B cell (primary cell): ENCODE measurements around the gene C12orf57. TPM values are rescaled to one million over a fixed set of nuclear protein-coding genes. Genes with fewer than 3 reads are reported as not detected.
A peak's percentile ranks its signal among the peaks of the same experiment; 100 is the strongest.

Source experiments
- ATAC-seq: fragments of 200-7000 bp; cut with Tn5 transposase; one replicate; pipeline ENCODE4 v1.10.0; 2021; ENCODE audit warnings: low read depth, mild to moderate bottlenecking, moderate number of reproducible peaks, moderate library complexity
- CTCF ChIA-PET: fragments of 350-600 bp; sonication (Branson Sonifier 250); formaldehyde crosslinking; loops from one replicate; lab custom pipeline; 2021; ENCODE audit warnings: antibody characterized with exemption, inconsistent platforms; lab: Charles Lee
- POLR2A ChIA-PET: fragments of 350-600 bp; sonication (Branson Sonifier 250); formaldehyde crosslinking; loops from one replicate; lab custom pipeline; 2021; ENCODE audit warnings: antibody characterized with exemption; lab: Charles Lee
- DNase-seq: peaks from one replicate; pipeline ENCODE4 v3.0.0; 2013
- H2AFZ ChIP-seq: 2 replicates; pipeline ENCODE4 v1.6.1; 2012; ENCODE audit warnings: mild to moderate bottlenecking, low read depth, low read length; ENCODE audit not compliant: insufficient read depth, poor library complexity, severe bottlenecking
- H3K27ac ChIP-seq, 2 donors: 1 replicate in 1 of 2; 2 replicates in 1 of 2; pipeline ENCODE4 v1.5.1; 2012 to 2013; ENCODE audit warnings: low read length in 2 of 2, mild to moderate bottlenecking in 2 of 2, moderate library complexity in 1 of 2
- H3K27me3 ChIP-seq, 4 experiments: fragments of 200-600 bp in 1 of 4; sonication (generic) in 1 of 4; replicated peaks in 1 of 4; 1 replicate in 2 of 4; 2 replicates in 2 of 4; pipeline versions ENCODE4 v1.6.1 to v1.7.0; 2013 to 2016; ENCODE audit warnings: low read length in 3 of 4, mild to moderate bottlenecking in 2 of 4, mixed read lengths in 1 of 4, moderate library complexity in 1 of 4; ENCODE audit not compliant: insufficient read depth in 4 of 4, control insufficient read depth in 3 of 4; ENCODE audit errors: control extremely low read depth in 1 of 4
- H3K36me3 ChIP-seq, 2 experiments: replicated peaks in 1 of 2; 1 replicate in 1 of 2; 2 replicates in 1 of 2; pipeline versions ENCODE4 v1.6.1 to v1.7.1; 2013; ENCODE audit warnings: low read length in 1 of 2; ENCODE audit not compliant: insufficient read depth in 2 of 2, control insufficient read depth in 1 of 2; ENCODE audit errors: control extremely low read depth in 1 of 2, extremely low read depth in 1 of 2
- H3K4me1 ChIP-seq, 2 donors: fragments of 200-600 bp in 1 of 2; sonication (generic) in 1 of 2; 1 replicate in 1 of 2; 2 replicates in 1 of 2; pipeline versions ENCODE4 v1.5.1 to v1.6.1; 2013 to 2017; ENCODE audit warnings: low read length in 2 of 2; ENCODE audit not compliant: control insufficient read depth in 2 of 2, insufficient read depth in 2 of 2
- H3K4me2 ChIP-seq: replicated peaks from 2 replicates; pipeline ENCODE3; 2012; ENCODE audit warnings: mild to moderate bottlenecking, low read depth, low read length; ENCODE audit not compliant: poor library complexity, severe bottlenecking
- H3K4me3 ChIP-seq, 5 experiments: fragments of 200-600 bp in 1 of 5; sonication (generic) in 1 of 5; 1 replicate in 3 of 5; 2 replicates in 2 of 5; pipeline versions ENCODE4 v1.5.1 to v1.7.0; 2011 to 2016; ENCODE audit warnings: low read length in 4 of 5, mild to moderate bottlenecking in 4 of 5, low read depth in 2 of 5, control low read depth in 1 of 5, moderate library complexity in 1 of 5; ENCODE audit not compliant: insufficient read depth in 1 of 5; ENCODE audit errors: control extremely low read depth in 1 of 5, extremely low read depth in 1 of 5
- H3K79me2 ChIP-seq: fragments of 200-600 bp; sonication (generic); one replicate; pipeline ENCODE4 v1.6.0; 2016; ENCODE audit warnings: low read length; ENCODE audit not compliant: control insufficient read depth, insufficient read depth
- H3K9ac ChIP-seq: fragments of 200-600 bp; sonication (generic); 2 replicates; pipeline ENCODE4 v1.6.1; 2017; ENCODE audit warnings: mild to moderate bottlenecking, low read length, moderate library complexity
- H3K9me3 ChIP-seq, 3 donors: one replicate each; pipeline versions ENCODE4 v1.6.1 to v1.7.1; 2013; ENCODE audit warnings: low read length in 2 of 3; ENCODE audit not compliant: control insufficient read depth in 2 of 3, insufficient read depth in 1 of 3; ENCODE audit errors: control extremely low read depth in 1 of 3
- H4K20me1 ChIP-seq: 2 replicates; pipeline ENCODE4 v1.6.0; 2012; ENCODE audit warnings: mild to moderate bottlenecking, low read length; ENCODE audit not compliant: insufficient read depth, control insufficient read depth, poor library complexity, severe bottlenecking
- H3K27ac Mint-ChIP-seq: one replicate; pipeline ENCODE4 v1.8.0; 2021; ENCODE audit warnings: mixed read lengths
- H3K27me3 Mint-ChIP-seq: one replicate; pipeline ENCODE4 v1.8.0; 2021; ENCODE audit warnings: mixed read lengths
- H3K4me1 Mint-ChIP-seq: one replicate; pipeline ENCODE4 v1.8.0; 2021; ENCODE audit warnings: mixed read lengths
- H3K4me3 Mint-ChIP-seq: one replicate; pipeline ENCODE4 v1.8.0; 2021; ENCODE audit warnings: mixed read lengths
- H3K9me3 Mint-ChIP-seq: one replicate; pipeline ENCODE4 v1.8.0; 2022; ENCODE audit warnings: mixed read lengths; ENCODE audit not compliant: insufficient read depth
- EZH2 ChIP-seq: IDR thresholded peaks from 2 replicates; pipeline ENCODE4 v1.6.1; 2012; ENCODE audit warnings: borderline replicate concordance, low read depth, mild to moderate bottlenecking, moderate library complexity, low read length; ENCODE audit not compliant: insufficient read depth, poor library complexity, severe bottlenecking
- WGBS: methylation state at CpG from one replicate; pipeline ENCODE4 v1.1.5; 2013; ENCODE audit warnings: missing lambda C conversion rate; ENCODE audit not compliant: insufficient coverage; 5-methylcytosine and 5-hydroxymethylcytosine counted together
- intact Hi-C: fragments of 100-400 bp; cut with micrococcal nuclease; formaldehyde crosslinking; loops from one replicate; pipeline ENCODE4 v1.10.0; 2022
- polyA plus RNA-seq: library from polyadenylated mRNA; depleted of rRNA; stranded (reverse); fragments of >200 nt; gene quantifications from 2 replicates; pipeline ENCODE4 v1.2.3, GENCODE V29; 2012
- total RNA-seq, 2 donors: library from RNA; stranded (reverse); fragments of 120-200 nt in 1 of 2; gene quantifications; 1 replicate in 1 of 2; 2 replicates in 1 of 2; pipeline versions ENCODE4 v1.2.3 to v1.2.4, GENCODE V29; 2013 to 2022
- TF ChIP-seq, protein P1 (sequence below): fragments of 200-600 bp; IDR thresholded peaks from one replicate; pipeline ENCODE4 v1.8.0; 2022; ENCODE audit warnings: antibody characterized with exemption, mild to moderate bottlenecking

Gene C12orf57
- total and polyA plus RNA-seq, 2 donors (not counting 1 experiment from before 2014, with no cell fraction given): 90.9 to 460 TPM

DNA sequence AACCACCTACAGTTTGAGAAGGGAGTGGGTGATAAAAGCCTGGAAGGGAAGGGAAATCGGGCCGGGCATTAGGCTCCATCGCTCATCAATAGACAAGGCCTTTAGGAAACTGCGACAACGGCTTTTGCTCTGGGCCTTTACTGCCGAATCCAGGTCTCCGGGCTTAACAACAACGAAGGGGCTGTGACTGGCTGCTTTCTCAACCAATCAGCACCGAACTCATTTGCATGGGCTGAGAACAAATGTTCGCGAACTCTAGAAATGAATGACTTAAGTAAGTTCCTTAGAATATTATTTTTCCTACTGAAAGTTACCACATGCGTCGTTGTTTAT is 467 bp upstream of the C12orf57 start:
- no peaks in the 10 kb centered on the region for H3K9me3 ChIP-seq
- CTCF ChIA-PET: interaction anchor here (0.8 to 16.6 kb wide), 20 partner anchors 8 to 308 kb away, joined by 3 to 944 read pairs (median 9); partner anchors contain the start of genes C1RL, EMG1, LPCAT3 and MLF2
- TF ChIP-seq, protein P1, sequence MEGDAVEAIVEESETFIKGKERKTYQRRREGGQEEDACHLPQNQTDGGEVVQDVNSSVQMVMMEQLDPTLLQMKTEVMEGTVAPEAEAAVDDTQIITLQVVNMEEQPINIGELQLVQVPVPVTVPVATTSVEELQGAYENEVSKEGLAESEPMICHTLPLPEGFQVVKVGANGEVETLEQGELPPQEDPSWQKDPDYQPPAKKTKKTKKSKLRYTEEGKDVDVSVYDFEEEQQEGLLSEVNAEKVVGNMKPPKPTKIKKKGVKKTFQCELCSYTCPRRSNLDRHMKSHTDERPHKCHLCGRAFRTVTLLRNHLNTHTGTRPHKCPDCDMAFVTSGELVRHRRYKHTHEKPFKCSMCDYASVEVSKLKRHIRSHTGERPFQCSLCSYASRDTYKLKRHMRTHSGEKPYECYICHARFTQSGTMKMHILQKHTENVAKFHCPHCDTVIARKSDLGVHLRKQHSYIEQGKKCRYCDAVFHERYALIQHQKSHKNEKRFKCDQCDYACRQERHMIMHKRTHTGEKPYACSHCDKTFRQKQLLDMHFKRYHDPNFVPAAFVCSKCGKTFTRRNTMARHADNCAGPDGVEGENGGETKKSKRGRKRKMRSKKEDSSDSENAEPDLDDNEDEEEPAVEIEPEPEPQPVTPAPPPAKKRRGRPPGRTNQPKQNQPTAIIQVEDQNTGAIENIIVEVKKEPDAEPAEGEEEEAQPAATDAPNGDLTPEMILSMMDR: no peak
- TF ChIP-seq EZH2: no peak
- peaks cover 11% of the 10 kb centered on the region for H3K79me2 ChIP-seq
- H3K36me3 ChIP-seq: peaks cover 0 to 10% of the 10 kb centered on the region in 2 experiments
- POLR2A ChIA-PET: interaction anchor here (0.9 to 18.5 kb wide), 16 partner anchors 15 to 450 kb away, joined by 3 to 662 read pairs (median 5); partner anchors contain the start of genes C1RL, CDCA3, COPS7A and ENO2
- peak overlapping the region; percentile 97 for H3K27ac Mint-ChIP-seq
- intact Hi-C loops: loop anchor here (10.0 kb wide), 1 partner anchor 309 kb away; the partner anchor contains the start of gene LPAR5
- H3K4me3 Mint-ChIP-seq: peak overlapping the region; percentile 97
- no peaks in the 10 kb centered on the region for H4K20me1 ChIP-seq
- WGBS: 0% methylated on average over 8 of the region's 13 CpGs
- H3K27me3 Mint-ChIP-seq: no peaks in the 10 kb centered on the region
- peak overlapping the region in 4 of 5 experiments; percentile 76 to 92 (median 80) for H3K4me3 ChIP-seq
- H3K27ac ChIP-seq: peak overlapping the region; percentile 93 to 99
- H3K4me1 Mint-ChIP-seq: peaks cover 59% of the 10 kb centered on the region
- H3K4me2 ChIP-seq: peak overlapping the region; percentile 99
- peaks cover 45 to 67% of the 10 kb centered on the region in 2 donors for H3K4me1 ChIP-seq
- no peaks in the 10 kb centered on the region for H3K27me3 ChIP-seq
- no peaks in the 10 kb centered on the region for H3K9me3 Mint-ChIP-seq
- ATAC-seq: peak; percentile 52
- peak overlapping the region; percentile 72 for H2AFZ ChIP-seq
- peak overlapping the region; percentile 89 for H3K9ac ChIP-seq
- no peak for DNase-seq
